NT2/D1 (cell line): Measurements from ENCODE around the gene PANK4.

ENCODE experiments used
- DNase-seq: peaks from one replicate; pipeline ENCODE4 v3.0.0-alpha.2; 2011; ENCODE audit warnings: low read depth, low spot score
- H3K27me3 ChIP-seq: 2 replicates; pipeline ENCODE4 v1.6.0; 2011; ENCODE audit warnings: mild to moderate bottlenecking; ENCODE audit not compliant: insufficient read length, insufficient read depth
- H3K36me3 ChIP-seq: 2 replicates; pipeline ENCODE4 v1.6.1; 2011; ENCODE audit warnings: mild to moderate bottlenecking, low read length, mixed read lengths; ENCODE audit not compliant: insufficient read depth, insufficient read length
- H3K4me1 ChIP-seq: 2 replicates; pipeline ENCODE4 v1.5.1; 2011; ENCODE audit not compliant: insufficient read depth, insufficient read length
- H3K4me3 ChIP-seq: 2 replicates; pipeline ENCODE4 v1.5.1; 2011; ENCODE audit warnings: low read depth; ENCODE audit not compliant: insufficient read length
- H3K9ac ChIP-seq: 2 replicates; pipeline ENCODE4 v1.6.0; 2011; ENCODE audit warnings: low read depth; ENCODE audit not compliant: insufficient read length
- H3K9me3 ChIP-seq: 2 replicates; pipeline ENCODE4 v1.5.1; 2011; ENCODE audit warnings: mild to moderate bottlenecking, low read length; ENCODE audit not compliant: insufficient read depth
- SUZ12 ChIP-seq: IDR thresholded peaks from 2 replicates; pipeline ENCODE4 v1.6.1; 2011; ENCODE audit not compliant: insufficient read length, insufficient read depth; ENCODE audit errors: extremely low read depth
- YY1 ChIP-seq: IDR thresholded peaks from 2 replicates; pipeline ENCODE4 v1.6.1; 2011; ENCODE audit not compliant: insufficient read length, insufficient read depth
- ZNF274 ChIP-seq: IDR thresholded peaks from 2 replicates; pipeline ENCODE4 v1.6.1; 2011; ENCODE audit warnings: mild to moderate bottlenecking, low read depth, low read length

Gene PANK4

DNA sequence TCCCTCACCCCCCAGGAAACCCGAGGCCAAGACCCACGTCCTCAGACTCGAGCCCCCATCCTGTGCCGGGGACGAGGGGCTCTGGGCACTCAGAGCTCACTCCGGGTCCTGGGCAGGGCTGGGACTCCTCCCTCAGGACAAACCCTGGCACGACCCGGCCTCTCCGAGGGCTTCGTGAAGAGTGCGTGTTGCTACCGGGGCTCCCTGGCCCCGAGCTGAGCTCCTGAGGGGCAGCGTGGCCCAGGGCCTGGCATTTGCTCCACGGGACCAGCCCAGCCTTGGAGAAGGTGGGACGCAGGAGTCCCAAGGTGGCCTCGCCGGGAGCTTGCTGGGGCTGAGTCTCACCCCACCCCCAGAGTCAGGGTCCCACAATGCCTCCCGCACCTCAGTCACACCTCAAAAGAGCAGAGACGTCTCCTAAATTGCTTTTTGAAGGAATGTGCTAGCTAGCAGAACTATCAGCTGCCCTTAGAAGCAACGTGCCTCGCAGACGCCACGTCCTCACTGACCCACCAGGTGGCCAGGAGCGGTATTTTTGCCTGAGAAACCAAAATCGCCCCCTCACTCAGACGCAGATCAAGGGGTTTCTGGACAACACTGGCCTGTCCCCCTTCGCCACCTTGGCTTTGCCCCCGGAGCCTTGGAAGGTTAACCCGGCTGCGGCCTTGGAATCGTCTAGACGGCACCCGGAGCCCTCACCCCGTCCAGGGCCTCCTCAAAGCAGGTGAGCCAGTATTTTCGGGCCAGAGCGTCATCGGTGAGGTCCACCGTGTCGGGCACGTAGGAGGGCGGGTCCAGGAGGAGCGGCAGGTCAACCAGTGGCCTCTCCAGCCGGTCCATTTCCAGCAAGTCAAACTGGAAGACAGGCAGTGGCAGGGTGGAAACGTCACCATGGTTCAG is 11.3 kb downstream of the PANK4 start:
- Histone ChIP-seq H3K4me3 (no peak overlapping the region), H3K9ac (no peak overlapping the region), H3K4me1 (no peaks in the 10 kb centered on the region), H3K36me3 (peaks cover 96% of the 10 kb centered on the region), H3K9me3 (no peaks in the 10 kb centered on the region), H3K27me3 (no peaks in the 10 kb centered on the region)
- DNase-seq: no peak
- TF ChIP-seq ZNF274 (no peak), YY1 (no peak), SUZ12 (no peak)

DNA sequence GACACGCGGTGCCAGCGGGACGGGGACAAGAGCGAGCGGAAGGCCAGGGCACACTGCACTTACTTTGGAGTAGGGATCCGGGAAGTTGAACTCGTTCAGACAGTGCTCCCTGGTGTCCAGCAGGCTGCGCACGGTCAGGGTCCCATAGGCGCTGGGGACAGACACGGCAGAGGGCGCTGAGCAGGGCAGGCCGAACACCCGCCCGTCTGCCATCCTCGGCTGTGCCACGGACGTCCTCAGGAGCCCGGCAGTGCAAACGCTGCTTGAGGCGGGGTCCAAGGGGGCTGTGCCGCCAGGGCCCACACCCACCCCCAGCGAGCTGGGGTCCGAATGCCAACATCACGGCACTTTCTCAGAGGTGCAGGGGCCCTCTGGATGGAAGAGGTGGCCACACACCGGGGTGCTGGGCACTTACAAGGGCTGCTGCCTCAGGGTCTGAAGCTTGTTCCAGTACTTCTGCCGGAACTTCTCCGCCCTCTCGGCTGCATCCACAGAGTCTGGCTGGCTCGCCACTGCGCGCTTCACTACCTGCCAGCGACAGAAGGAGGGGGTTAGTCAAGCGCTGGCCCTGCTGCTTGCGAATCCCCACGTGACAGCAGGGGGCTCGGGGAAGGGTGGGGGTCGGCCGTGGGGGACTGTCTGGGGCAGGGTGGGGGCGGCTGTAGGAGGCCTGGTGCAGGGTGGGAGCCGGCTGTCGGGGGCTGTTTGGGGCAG is 12.3 kb downstream of the PANK4 start:
- no peak overlapping the region for H3K9ac ChIP-seq
- no peaks in the 10 kb centered on the region for H3K9me3 ChIP-seq
- TF ChIP-seq ZNF274 (no peak), YY1 (no peak), SUZ12 (no peak)
- peaks cover 98% of the 10 kb centered on the region for H3K36me3 ChIP-seq
- no peak overlapping the region for H3K4me3 ChIP-seq
- H3K27me3 ChIP-seq: no peaks in the 10 kb centered on the region
- DNase-seq: no peak
- no peaks in the 10 kb centered on the region for H3K4me1 ChIP-seq

DNA sequence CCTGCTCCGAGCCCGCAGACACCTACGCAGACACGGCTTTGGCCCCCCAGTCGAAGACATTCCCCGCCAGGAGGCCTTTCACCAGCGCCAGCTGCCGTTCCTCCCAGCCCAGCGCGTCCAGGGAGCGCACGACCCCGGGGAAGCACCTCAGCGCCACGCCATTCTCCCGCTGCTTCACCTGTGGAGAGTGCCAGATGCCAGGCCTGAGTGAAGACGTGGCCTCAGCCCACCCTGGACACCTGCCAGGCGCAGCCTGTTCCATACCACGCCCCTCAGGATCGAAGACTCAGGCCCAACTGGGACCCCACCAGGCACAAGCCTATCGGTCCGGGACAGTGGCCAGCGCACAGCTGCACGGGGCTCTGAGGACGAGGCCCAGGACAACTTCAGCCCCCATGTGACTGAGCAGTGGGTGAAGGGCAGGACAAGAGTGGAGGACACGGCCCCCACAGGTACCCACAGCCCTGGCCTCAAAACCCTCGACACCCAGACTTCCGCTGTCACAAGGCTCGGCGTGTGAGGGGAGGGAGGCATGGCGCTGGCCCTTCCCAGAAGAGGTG is 13.5 kb downstream of the PANK4 start:
- Histone ChIP-seq H3K4me1 (no peaks in the 10 kb centered on the region), H3K9ac (no peak overlapping the region), H3K4me3 (no peak overlapping the region), H3K9me3 (no peaks in the 10 kb centered on the region), H3K27me3 (no peaks in the 10 kb centered on the region), H3K36me3 (peaks cover 96% of the 10 kb centered on the region)
- TF ChIP-seq ZNF274 (no peak), SUZ12 (no peak), YY1 (no peak)
- DNase-seq: no peak

DNA sequence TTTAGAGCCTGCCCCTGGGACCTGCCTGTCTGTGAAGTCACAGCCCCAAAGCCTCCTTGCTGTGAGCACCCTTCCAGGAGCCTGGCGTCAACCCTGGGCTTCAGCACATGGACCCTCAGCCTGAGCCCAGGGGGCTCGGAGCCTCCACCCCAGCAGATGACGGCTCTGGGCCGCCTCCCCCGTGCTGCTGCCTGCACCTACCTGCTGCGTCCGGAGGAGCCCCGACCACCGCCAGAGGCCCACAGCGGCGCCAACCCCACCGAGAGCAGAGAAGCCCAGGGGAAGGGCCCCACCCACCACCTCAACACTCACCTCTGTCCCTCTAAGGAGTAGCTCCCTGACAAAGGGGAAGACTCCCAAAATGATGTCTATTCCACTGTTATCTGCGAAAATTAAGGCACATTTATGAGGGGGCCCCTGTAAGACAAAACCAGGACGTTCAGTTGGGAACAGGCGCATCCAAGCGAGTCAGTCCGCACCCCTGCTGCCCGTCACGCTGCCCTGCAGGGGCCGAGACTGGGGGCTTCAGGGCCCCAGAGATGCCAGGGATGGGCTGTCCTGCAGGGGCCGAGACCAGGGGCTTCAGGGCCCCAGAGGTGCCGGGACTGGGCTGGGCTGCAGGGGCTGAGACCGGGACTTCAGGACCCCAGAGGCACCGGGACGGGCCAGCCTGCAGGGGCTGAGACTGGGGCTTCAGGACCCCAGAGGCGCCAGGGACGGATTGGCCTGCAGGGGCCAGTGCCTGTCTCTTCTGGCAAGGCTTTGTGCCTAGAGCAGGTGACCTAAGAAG is 15.8 kb downstream of the PANK4 start:
- Histone ChIP-seq H3K36me3 (peaks cover 82% of the 10 kb centered on the region), H3K27me3 (no peaks in the 10 kb centered on the region), H3K4me1 (no peaks in the 10 kb centered on the region), H3K4me3 (no peak overlapping the region), H3K9me3 (no peaks in the 10 kb centered on the region), H3K9ac (no peak overlapping the region)
- DNase-seq: no peak
- no peak for TF ChIP-seq ZNF274
- TF ChIP-seq SUZ12: no peak
- no peak for TF ChIP-seq YY1

DNA sequence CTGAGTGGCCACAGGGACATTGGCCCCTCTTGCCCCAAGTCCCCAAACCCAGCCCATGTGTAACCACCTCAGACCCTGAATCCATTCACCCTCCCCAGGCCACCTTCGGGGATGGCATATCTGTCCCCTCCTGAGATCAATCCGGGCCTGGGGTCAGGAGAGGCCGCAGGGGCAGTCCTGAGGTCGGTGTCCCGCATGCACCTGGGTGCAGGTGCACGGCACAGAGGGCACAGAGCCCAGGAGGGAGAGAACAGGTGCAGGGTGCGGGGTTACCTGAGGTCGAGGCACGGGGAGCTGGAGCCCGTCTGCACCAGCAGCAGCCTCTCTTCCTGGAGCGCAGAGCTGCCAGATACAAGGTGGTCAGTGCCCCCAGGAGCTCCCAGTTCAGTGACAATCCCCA is 16.8 kb downstream of the PANK4 start:
- Histone ChIP-seq H3K36me3 (peaks cover 72% of the 10 kb centered on the region), H3K4me1 (no peaks in the 10 kb centered on the region), H3K27me3 (no peaks in the 10 kb centered on the region), H3K4me3 (no peak overlapping the region), H3K9me3 (no peaks in the 10 kb centered on the region), H3K9ac (no peak overlapping the region)
- TF ChIP-seq ZNF274: no peak
- TF ChIP-seq YY1: no peak
- no peak for TF ChIP-seq SUZ12
- DNase-seq: no peak

DNA sequence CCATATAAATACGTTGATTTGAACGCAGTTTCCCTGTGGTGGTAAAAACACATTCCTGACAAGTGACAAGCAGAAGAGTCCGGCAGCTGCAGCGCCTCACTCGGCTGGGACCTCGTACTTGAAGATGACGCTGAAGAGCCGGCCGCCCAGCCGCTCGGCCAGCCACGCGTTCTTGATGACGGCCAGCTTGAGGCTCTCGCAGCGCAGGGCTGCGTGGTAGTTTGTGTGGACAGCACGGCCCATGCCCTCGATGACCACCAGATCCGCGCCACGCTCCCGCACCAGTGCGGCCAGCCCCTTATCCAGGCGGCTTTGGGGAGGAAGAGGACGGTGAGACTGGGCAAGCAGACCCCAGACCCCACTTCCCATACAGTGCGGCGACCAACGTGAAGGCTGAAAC is 17.6 kb downstream of the PANK4 start:
- peaks cover 66% of the 10 kb centered on the region for H3K36me3 ChIP-seq
- H3K9me3 ChIP-seq: no peaks in the 10 kb centered on the region
- H3K4me3 ChIP-seq: no peak overlapping the region
- TF ChIP-seq ZNF274 (no peak), SUZ12 (no peak), YY1 (no peak)
- no peaks in the 10 kb centered on the region for H3K4me1 ChIP-seq
- H3K9ac ChIP-seq: no peak overlapping the region
- no peaks in the 10 kb centered on the region for H3K27me3 ChIP-seq
- no peak for DNase-seq
